Fibroblast of villous mesenchyme (primary cell): ENCODE results near the gene WDR82. TPM values are rescaled to one million over a fixed set of nuclear protein-coding genes. Genes with fewer than 3 reads are reported as not detected.

Experiments
- DNase-seq: peaks from one replicate; pipeline ENCODE4 v3.0.0-alpha.2; 2010; ENCODE audit warnings: low read depth
- H3K4me3 ChIP-seq: 2 replicates; pipeline ENCODE4 v1.5.1; 2011; ENCODE audit warnings: low read depth, mild to moderate bottlenecking, low read length
- small RNA-seq: library from RNA; depleted of rRNA; stranded (forward); fragments of <200 nt; gene quantifications from one replicate; pipeline ENCODE3, GENCODE V24; 2012
- total RNA-seq: library from RNA; depleted of rRNA; stranded (reverse); fragments of >200 nt; gene quantifications from 2 replicates; pipeline ENCODE4 v1.2.3, GENCODE V29; 2012
- TF ChIP-seq, protein P1 (sequence below): IDR thresholded peaks from 2 replicates; pipeline ENCODE4 v1.5.1; 2012; ENCODE audit warnings: low read depth, mild to moderate bottlenecking, low read length; ENCODE audit not compliant: insufficient read depth

Gene WDR82
- total RNA-seq, 1 donor: 68.2 TPM

DNA sequence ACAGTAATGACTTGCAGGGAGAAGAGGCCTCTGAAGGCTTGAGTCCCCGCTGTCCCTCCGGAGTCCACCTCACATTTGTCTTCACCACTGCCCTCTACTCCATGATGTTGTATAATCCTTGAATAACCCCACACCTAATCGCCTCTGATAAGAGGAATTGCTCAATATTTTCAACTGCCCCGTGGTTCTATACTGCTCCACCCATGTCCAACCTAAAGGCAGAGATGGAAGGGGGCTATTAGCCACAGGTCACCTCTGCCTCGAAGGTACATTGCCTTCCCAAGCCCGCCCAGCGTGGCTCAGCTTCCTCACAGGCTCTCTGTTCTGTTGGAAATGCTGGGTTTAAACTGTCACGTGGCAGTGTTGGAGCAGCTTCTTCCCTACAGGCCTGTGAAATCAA, 65.4 kb downstream of the WDR82 start:
- no peak for DNase-seq
- TF ChIP-seq, protein P1, sequence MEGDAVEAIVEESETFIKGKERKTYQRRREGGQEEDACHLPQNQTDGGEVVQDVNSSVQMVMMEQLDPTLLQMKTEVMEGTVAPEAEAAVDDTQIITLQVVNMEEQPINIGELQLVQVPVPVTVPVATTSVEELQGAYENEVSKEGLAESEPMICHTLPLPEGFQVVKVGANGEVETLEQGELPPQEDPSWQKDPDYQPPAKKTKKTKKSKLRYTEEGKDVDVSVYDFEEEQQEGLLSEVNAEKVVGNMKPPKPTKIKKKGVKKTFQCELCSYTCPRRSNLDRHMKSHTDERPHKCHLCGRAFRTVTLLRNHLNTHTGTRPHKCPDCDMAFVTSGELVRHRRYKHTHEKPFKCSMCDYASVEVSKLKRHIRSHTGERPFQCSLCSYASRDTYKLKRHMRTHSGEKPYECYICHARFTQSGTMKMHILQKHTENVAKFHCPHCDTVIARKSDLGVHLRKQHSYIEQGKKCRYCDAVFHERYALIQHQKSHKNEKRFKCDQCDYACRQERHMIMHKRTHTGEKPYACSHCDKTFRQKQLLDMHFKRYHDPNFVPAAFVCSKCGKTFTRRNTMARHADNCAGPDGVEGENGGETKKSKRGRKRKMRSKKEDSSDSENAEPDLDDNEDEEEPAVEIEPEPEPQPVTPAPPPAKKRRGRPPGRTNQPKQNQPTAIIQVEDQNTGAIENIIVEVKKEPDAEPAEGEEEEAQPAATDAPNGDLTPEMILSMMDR: no peak
- H3K4me3 ChIP-seq: no peak overlapping the region

DNA sequence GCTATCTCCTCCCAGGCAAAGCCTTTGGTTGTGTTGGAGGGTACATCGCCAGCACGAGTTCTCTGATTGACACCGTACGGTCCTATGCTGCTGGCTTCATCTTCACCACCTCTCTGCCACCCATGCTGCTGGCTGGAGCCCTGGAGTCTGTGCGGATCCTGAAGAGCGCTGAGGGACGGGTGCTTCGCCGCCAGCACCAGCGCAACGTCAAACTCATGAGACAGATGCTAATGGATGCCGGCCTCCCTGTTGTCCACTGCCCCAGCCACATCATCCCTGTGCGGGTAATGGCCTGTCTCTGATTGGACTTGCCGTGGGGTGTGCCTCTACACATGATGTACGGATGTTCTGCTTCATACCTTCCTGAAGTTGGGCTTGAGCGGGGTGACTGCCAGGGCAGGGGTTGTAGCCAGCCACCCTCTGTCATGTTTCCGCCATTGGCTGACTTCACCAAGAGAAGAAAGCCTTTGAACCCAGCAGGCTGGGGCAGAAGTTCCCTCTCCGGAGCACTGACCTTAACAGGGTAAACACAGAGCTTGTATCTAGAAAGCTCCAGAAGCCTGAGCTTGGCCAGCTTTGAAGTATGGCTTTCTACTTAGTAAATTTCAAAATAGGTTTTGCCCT, 67.1 kb downstream of the WDR82 start:
- H3K4me3 ChIP-seq: no peak overlapping the region
- no peak for DNase-seq
- TF ChIP-seq, protein P1: no peak

DNA sequence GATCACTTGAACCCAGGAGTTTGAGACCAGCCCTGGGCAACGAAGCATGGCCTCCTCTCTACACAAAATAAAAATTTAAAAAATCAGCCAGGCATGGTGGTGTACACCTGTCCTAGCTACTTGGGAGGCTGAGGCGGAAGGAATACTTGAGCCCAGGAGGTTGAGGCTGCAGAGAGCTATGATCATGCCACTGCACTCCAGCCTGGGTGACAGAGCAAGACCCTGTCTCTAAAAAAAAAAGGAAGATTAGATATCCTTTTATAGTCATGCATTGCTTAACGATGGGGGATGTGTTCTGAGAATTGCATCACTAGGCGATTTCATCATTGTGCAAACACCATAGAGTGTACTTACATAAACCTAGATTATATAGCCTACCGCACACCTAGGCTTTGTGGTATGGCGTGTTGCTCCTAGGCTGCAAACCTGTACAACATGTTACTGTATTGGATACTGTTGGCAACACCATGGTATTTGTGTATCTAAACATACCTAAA, 67.9 kb downstream of the WDR82 start:
- no peak overlapping the region for H3K4me3 ChIP-seq
- peak; percentile 91 for DNase-seq
- TF ChIP-seq, protein P1: no peak

DNA sequence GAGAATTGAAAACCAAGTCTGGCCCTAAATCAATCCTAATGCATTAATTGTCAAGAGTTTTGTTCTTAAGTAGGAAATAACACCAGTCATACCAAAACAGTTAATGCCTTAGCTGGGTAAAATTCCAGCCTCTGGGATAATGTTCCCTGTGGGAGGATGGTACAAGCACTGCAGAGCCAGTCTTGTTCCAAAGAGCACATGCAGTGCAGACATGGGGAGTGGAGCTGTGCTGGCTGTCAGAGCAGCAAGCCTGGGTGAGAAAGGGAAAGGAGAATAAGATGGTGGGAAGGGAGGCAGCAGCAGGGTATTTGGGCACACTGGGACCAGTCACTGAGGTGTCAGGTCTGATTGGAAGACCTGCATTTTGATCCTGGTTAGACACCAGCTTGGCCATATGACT, 68.4 kb downstream of the WDR82 start:
- H3K4me3 ChIP-seq: no peak overlapping the region
- DNase-seq: no peak
- TF ChIP-seq, protein P1: no peak

DNA sequence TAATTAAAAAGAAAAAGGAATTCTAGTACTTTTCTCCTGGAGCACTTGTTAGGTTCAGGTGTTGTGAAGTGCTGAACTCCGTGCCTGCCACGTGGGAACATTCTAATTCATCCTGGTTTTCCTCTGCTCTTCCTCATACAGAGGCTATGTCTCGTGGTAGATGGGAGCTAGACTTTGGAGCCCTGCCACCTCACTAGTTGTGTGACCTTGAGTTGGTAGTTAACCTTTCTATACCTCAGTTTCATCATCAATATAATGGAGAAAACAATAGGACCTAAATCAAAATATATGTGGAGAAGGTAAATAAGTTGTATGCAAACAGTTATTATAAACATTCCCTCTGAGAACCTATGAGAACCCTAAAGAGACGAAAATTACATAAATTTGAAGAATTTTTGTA, 69.9 kb downstream of the WDR82 start:
- no peak for DNase-seq
- H3K4me3 ChIP-seq: no peak overlapping the region
- TF ChIP-seq, protein P1: no peak

DNA sequence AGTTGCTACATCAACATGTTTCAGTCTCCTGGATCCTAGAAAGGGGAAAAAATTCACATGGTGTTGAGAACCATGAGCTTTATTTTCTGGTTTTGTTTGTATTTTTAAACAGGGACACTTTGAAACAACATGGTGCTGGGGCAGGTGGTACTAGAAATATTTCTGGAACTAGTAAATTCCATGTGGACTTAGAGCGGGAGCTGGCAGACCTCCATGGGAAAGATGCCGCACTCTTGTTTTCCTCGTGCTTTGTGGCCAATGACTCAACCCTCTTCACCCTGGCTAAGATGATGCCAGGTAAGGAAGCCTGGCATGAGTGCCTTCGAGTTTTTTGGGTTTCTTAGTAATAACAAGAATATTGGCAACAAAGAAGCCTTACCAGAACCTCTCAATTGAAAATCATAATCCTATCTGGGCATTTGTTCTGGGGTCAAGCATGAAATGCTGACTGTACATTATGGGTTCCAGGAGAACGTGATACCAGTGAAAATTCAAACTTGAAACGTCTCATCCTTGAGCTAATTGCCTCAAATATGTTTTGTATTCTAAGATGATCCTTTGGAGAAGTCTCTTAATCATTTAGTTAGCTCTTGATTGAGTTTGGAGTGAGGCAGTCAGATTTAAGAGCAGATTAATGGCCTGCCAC, 72.6 kb downstream of the WDR82 start:
- TF ChIP-seq, protein P1: no peak
- DNase-seq: no peak
- H3K4me3 ChIP-seq: no peak overlapping the region

Small RNA genes within 50 kb of the gene (small RNA-seq; reads per million reads assigned to genes)
- gene MIR135A1: not detected
- 2,019 reads per million, percentile 99 among the genes with 10 or more reads in this experiment for gene MIRLET7G

Other genes with a start within 250 kb of the WDR82 start
- 20.9 and 21.2 TPM in 2 replicates for gene DUSP7, start 222.1 kb downstream of the WDR82 start, total RNA-seq
- 5.6 and 6.1 TPM in 2 replicates for gene POC1A, start 124.2 kb downstream of the WDR82 start, total RNA-seq
- 42.5 and 52.2 TPM in 2 replicates for gene ALAS1, start 80.5 kb downstream of the WDR82 start, total RNA-seq
- not detected in 2 replicates for gene TLR9, start 53.0 kb downstream of the WDR82 start, total RNA-seq
- gene TWF2, start 39.5 kb downstream of the WDR82 start, total RNA-seq: 75.6 and 130 TPM in 2 replicates
- gene PPM1M, start 32.9 kb downstream of the WDR82 start, total RNA-seq: 19.0 and 20.3 TPM in 2 replicates
- gene GLYCTK, start 9.2 kb upstream of the WDR82 start, total RNA-seq: 6.9 and 13.5 TPM in 2 replicates
- gene DNAH1, start 37.7 kb upstream of the WDR82 start, total RNA-seq: 4.7 and 4.8 TPM in 2 replicates
- 69.9 and 70.0 TPM in 2 replicates for gene BAP1, start 131.4 kb upstream of the WDR82 start, total RNA-seq
- gene PHF7, start 132.0 kb upstream of the WDR82 start, total RNA-seq: 3.5 and 6.1 TPM in 2 replicates
- gene SEMA3G, start 166.5 kb upstream of the WDR82 start, total RNA-seq: 0.32 TPM in 1 of 2 replicates, not detected in the other
- 0.64 and 1.3 TPM in 2 replicates for gene TNNC1, start 175.4 kb upstream of the WDR82 start, total RNA-seq
- 75.7 and 82.5 TPM in 2 replicates for gene NISCH, start 177.0 kb upstream of the WDR82 start, total RNA-seq
- under 0.01 and 0.43 TPM in 2 replicates for gene STAB1, start 216.7 kb upstream of the WDR82 start, total RNA-seq